ES-I3 (cell line): ENCODE measurements around the gene EHD2.
"Not testable (repeated sequence)": the region's sequence is repeated elsewhere in the genome, so short reads cannot be mapped to it uniquely, and the experiment has no call there.

ENCODE experiments used
- H3K36me3 ChIP-seq: 2 replicates; pipeline ENCODE4 v1.6.1; 2013; ENCODE audit warnings: mild to moderate bottlenecking, low read length, control low read depth, moderate library complexity; ENCODE audit not compliant: insufficient read depth
- H3K4me1 ChIP-seq: 2 replicates; pipeline ENCODE4 v1.6.1; 2013; ENCODE audit warnings: mild to moderate bottlenecking, control low read depth, low read length; ENCODE audit not compliant: insufficient read depth
- H3K9ac ChIP-seq: 2 replicates; pipeline ENCODE4 v1.6.1; 2013; ENCODE audit warnings: low read depth, mild to moderate bottlenecking, low read length, moderate library complexity
- H3K9me3 ChIP-seq: 2 replicates; pipeline ENCODE4 v1.6.1; 2013; ENCODE audit warnings: mild to moderate bottlenecking, low read length, moderate library complexity; ENCODE audit not compliant: control insufficient read depth, insufficient read depth

EHD2 gene

GRCh38 chr19:47756953-47757608, 43.9 kb downstream of the EHD2 start:
- Histone ChIP-seq H3K36me3 (peaks cover 14% of the 10 kb centered on the region; the same call in 1 of the 2 replicates), H3K9ac (no peak overlapping the region), H3K9me3 (no peaks in the 10 kb centered on the region), H3K4me1 (no peaks in the 10 kb centered on the region)

GRCh38 chr19:47757617-47758442, 44.6 kb downstream of the EHD2 start:
- H3K9ac ChIP-seq: no peak overlapping the region
- no peaks in the 10 kb centered on the region for H3K4me1 ChIP-seq
- H3K36me3 ChIP-seq: peaks cover 14% of the 10 kb centered on the region; the same call in 1 of the 2 replicates
- no peaks in the 10 kb centered on the region for H3K9me3 ChIP-seq

- Histone ChIP-seq H3K9ac (no peak overlapping the region), H3K4me1 (no peaks in the 10 kb centered on the region), H3K36me3 (peaks cover 12% of the 10 kb centered on the region; the same call in 1 of the 2 replicates), H3K9me3 (no peaks in the 10 kb centered on the region)
Observed at GRCh38 chr19:47758443-47758804, 45.2 kb downstream of the EHD2 start.

GRCh38 chr19:47760632-47760999, 47.4 kb downstream of the EHD2 start:
- H3K9ac ChIP-seq: no peak overlapping the region
- no peaks in the 10 kb centered on the region for H3K4me1 ChIP-seq
- H3K9me3 ChIP-seq: no peaks in the 10 kb centered on the region
- peaks cover 7% of the 10 kb centered on the region; the same call in 1 of the 2 replicates for H3K36me3 ChIP-seq

GRCh38 chr19:47761566-47761965, 48.3 kb downstream of the EHD2 start:
- H3K4me1 ChIP-seq: no peaks in the 10 kb centered on the region; the same call in 1 of the 2 replicates
- peaks cover 2% of the 10 kb centered on the region; the same call in 1 of the 2 replicates for H3K36me3 ChIP-seq
- no peak overlapping the region for H3K9ac ChIP-seq
- no peaks in the 10 kb centered on the region for H3K9me3 ChIP-seq

- Histone ChIP-seq H3K4me1 (no peaks in the 10 kb centered on the region; the same call in 1 of the 2 replicates), H3K9ac (no peak overlapping the region), H3K36me3 (peaks cover 2% of the 10 kb centered on the region; the same call in 1 of the 2 replicates), H3K9me3 (no peaks in the 10 kb centered on the region)
Observed at GRCh38 chr19:47762151-47762550, 48.9 kb downstream of the EHD2 start.

GRCh38 chr19:47762615-47763308, 49.5 kb downstream of the EHD2 start:
- Histone ChIP-seq H3K9me3 (no peaks in the 10 kb centered on the region), H3K4me1 (no peaks in the 10 kb centered on the region; the same call in 1 of the 2 replicates), H3K9ac (no peak overlapping the region)

GRCh38 chr19:47764705-47765104, 51.5 kb downstream of the EHD2 start:
- H3K36me3 ChIP-seq, H3K4me1 ChIP-seq, H3K9ac ChIP-seq, H3K9me3 ChIP-seq: not testable (repeated sequence)

More at GRCh38 chr19:47762615-47763308, 49.5 kb downstream of the EHD2 start:
- peaks cover 2% of the 10 kb centered on the region; the same call in 1 of the 2 replicates for H3K36me3 ChIP-seq

GRCh38 chr19:47765523-47766358, 52.5 kb downstream of the EHD2 start:
- H3K4me1 ChIP-seq: peaks cover 6% of the 10 kb centered on the region
- no peaks in the 10 kb centered on the region for H3K36me3 ChIP-seq
- no peak overlapping the region for H3K9ac ChIP-seq
- H3K9me3 ChIP-seq: no peaks in the 10 kb centered on the region

GRCh38 chr19:47766359-47766620, 53.1 kb downstream of the EHD2 start:
- H3K36me3 ChIP-seq: no peaks in the 10 kb centered on the region
- no peak overlapping the region for H3K9ac ChIP-seq
- peaks cover 6% of the 10 kb centered on the region for H3K4me1 ChIP-seq
- H3K9me3 ChIP-seq: no peaks in the 10 kb centered on the region

GRCh38 chr19:47766670-47767069, 53.4 kb downstream of the EHD2 start:
- H3K9me3 ChIP-seq: no peaks in the 10 kb centered on the region
- no peak overlapping the region for H3K9ac ChIP-seq
- H3K4me1 ChIP-seq: peaks cover 6% of the 10 kb centered on the region
- no peaks in the 10 kb centered on the region for H3K36me3 ChIP-seq

GRCh38 chr19:47767349-47767748, 54.1 kb downstream of the EHD2 start:
- Histone ChIP-seq H3K9ac (no peak overlapping the region), H3K9me3 (no peaks in the 10 kb centered on the region), H3K36me3 (no peaks in the 10 kb centered on the region), H3K4me1 (peaks cover 6% of the 10 kb centered on the region)

- Histone ChIP-seq H3K9ac (no peak overlapping the region), H3K9me3 (no peaks in the 10 kb centered on the region), H3K4me1 (peaks cover 6% of the 10 kb centered on the region), H3K36me3 (no peaks in the 10 kb centered on the region)
Observed at GRCh38 chr19:47768604-47769003, 55.4 kb downstream of the EHD2 start.

- peaks cover 6% of the 10 kb centered on the region for H3K4me1 ChIP-seq
- H3K9ac ChIP-seq: no peak overlapping the region
- H3K36me3 ChIP-seq: no peaks in the 10 kb centered on the region
- H3K9me3 ChIP-seq: no peaks in the 10 kb centered on the region
Observed at GRCh38 chr19:47769534-47769933, 56.3 kb downstream of the EHD2 start.
